ENCODE data around the gene POLR3B. TPM values are rescaled to one million over a fixed set of nuclear protein-coding genes. Genes with fewer than 3 reads are reported as not detected.

POLR3B gene
- total RNA-seq, 1 experiment from 2014 or later = 10.7 TPM

DNA sequence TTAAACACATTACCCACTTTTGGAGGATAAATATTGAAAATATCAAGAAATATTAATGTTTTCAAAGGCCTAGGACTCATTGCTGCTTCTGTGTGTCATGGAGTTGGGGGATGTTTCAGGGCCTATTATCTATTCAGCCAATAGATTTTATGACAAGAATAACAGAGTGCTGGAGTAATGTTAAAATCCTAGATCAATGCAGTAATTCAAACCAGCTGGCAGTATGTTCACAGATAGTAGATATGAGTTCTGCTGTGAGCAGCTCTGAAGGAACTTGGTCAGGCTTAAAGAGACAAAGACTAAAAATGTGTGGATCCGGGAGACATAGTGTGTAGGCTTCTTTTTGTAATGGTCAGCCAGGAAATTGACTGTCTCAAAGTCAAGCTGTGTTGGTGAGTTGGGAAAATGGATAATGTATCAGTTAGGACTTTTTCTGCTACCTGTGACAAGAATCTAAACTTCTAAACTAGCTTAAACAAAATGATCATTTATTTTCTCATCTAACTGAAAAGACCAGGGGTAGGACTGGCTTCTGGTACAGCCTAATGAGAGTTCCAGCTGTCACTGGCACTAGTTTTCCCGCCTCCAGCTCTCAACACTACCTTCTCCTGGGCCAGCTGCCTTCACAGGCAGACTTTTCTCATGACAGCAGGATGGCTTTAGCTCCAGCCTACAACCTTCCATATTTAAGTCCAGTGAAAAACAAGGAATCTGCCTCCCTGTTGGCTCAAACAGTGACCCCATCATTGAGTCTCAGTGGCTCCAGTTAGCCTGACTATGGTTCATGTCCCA lies 16.3 kb upstream of the POLR3B start:
- no peak for TF ChIP-seq TCF7L2 (IDR thresholded peaks at IDR 0.05; ENCODE audit: borderline replicate concordance, extremely low read depth, insufficient read depth, insufficient read length)
- TF ChIP-seq, protein P1, sequence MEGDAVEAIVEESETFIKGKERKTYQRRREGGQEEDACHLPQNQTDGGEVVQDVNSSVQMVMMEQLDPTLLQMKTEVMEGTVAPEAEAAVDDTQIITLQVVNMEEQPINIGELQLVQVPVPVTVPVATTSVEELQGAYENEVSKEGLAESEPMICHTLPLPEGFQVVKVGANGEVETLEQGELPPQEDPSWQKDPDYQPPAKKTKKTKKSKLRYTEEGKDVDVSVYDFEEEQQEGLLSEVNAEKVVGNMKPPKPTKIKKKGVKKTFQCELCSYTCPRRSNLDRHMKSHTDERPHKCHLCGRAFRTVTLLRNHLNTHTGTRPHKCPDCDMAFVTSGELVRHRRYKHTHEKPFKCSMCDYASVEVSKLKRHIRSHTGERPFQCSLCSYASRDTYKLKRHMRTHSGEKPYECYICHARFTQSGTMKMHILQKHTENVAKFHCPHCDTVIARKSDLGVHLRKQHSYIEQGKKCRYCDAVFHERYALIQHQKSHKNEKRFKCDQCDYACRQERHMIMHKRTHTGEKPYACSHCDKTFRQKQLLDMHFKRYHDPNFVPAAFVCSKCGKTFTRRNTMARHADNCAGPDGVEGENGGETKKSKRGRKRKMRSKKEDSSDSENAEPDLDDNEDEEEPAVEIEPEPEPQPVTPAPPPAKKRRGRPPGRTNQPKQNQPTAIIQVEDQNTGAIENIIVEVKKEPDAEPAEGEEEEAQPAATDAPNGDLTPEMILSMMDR (IDR thresholded peaks at IDR 0.05 in 2 of 3, conservative IDR thresholded peaks at IDR 0.05 in 1 of 3; ENCODE audit: borderline replicate concordance in 1 of 3, insufficient read depth in 1 of 3, low read depth in 2 of 3, low read length in 2 of 3) = no peak
- TF ChIP-seq CEBPB (IDR thresholded peaks at IDR 0.05; ENCODE audit: low read depth) = no peak
- no peak for TF ChIP-seq FOSL1 (IDR thresholded peaks at IDR 0.05; ENCODE audit: low read depth)
- TF ChIP-seq JUND (IDR thresholded peaks at IDR 0.05) = no peak
- TF ChIP-seq SRF (IDR thresholded peaks at IDR 0.05; ENCODE audit: low read depth) = no peak
- no peak for TF ChIP-seq SP1 (IDR thresholded peaks at IDR 0.05; ENCODE audit: low read depth)
- no peak for TF ChIP-seq EZH2 (IDR thresholded peaks at IDR 0.05)
- TF ChIP-seq ELF1 (IDR thresholded peaks at IDR 0.05; ENCODE audit: borderline replicate concordance, low read depth) = no peak
- no peak for TF ChIP-seq POLR2A (IDR thresholded peaks at IDR 0.05; ENCODE audit: borderline replicate concordance, extremely low read depth, insufficient read depth, insufficient read length)
- TF ChIP-seq SIN3A (IDR thresholded peaks at IDR 0.05; ENCODE audit: low read depth) = no peak
- no peak for TF ChIP-seq RAD21 (IDR thresholded peaks at IDR 0.05; ENCODE audit: low read depth)
- no peak for TF ChIP-seq CBX3 (IDR thresholded peaks at IDR 0.05; ENCODE audit: low read depth)
- no peak for TF ChIP-seq YY1 (IDR thresholded peaks at IDR 0.05; ENCODE audit: extremely low read depth, insufficient replicate concordance, low read depth, low read length)
- no peak for TF ChIP-seq ZNF274 (IDR thresholded peaks at IDR 0.05; ENCODE audit: low read depth, low read length)
- TF ChIP-seq EZH2phosphoT487 (IDR thresholded peaks at IDR 0.05; ENCODE audit: borderline replicate concordance) = no peak
- no peak for TF ChIP-seq POLR2AphosphoS5 (IDR thresholded peaks at IDR 0.05; ENCODE audit: low read depth, low read length)
- no peak for TF ChIP-seq EGR1 (IDR thresholded peaks at IDR 0.05; ENCODE audit: low read depth)
- TF ChIP-seq, protein P2, sequence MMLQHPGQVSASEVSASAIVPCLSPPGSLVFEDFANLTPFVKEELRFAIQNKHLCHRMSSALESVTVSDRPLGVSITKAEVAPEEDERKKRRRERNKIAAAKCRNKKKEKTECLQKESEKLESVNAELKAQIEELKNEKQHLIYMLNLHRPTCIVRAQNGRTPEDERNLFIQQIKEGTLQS (IDR thresholded peaks at IDR 0.05) = no peak
- Histone ChIP-seq H3K9me2 (ENCODE audit: insufficient read depth) (no peaks in the 10 kb centered on the region), H3K4me2 (ENCODE audit: low read length) (no peak overlapping the region), H3K27ac (ENCODE audit: low read depth, low read length) (no peak overlapping the region), H3K4me3 (replicated peaks in 1 of 2; ENCODE audit: low read depth in 1 of 2, low read length in 2 of 2) (no peak overlapping the region), H3K79me2 (ENCODE audit: insufficient read depth, low read length) (no peaks in the 10 kb centered on the region), H3K4me1 (ENCODE audit: control insufficient read depth in 1 of 2, insufficient read depth in 2 of 2, low read length in 2 of 2) (peaks cover 10 to 14% of the 10 kb centered on the region in 2 experiments), H4K20me1 (ENCODE audit: insufficient read depth) (no peaks in the 10 kb centered on the region), H3K27me3 (ENCODE audit: insufficient read depth, low read length) (no peaks in the 10 kb centered on the region), H3K9ac (ENCODE audit: low read length) (no peak overlapping the region), H3K36me3 (ENCODE audit: control insufficient read depth in 1 of 2, insufficient read depth in 2 of 2, low read length in 2 of 2) (no peaks in the 10 kb centered on the region), H2AFZ (ENCODE audit: low read depth, low read length, poor library complexity, severe bottlenecking) (no peak overlapping the region), H3K9me3 (ENCODE audit: control insufficient read depth in 1 of 2, insufficient read depth in 1 of 2, low read depth in 1 of 2, low read length in 2 of 2) (no peaks in the 10 kb centered on the region)
- ChIA-PET POLR2A (no interaction called here), RAD21 (ENCODE audit: low non-redundant PET in 1 of 2, low total read pairs in 2 of 2, uncharacterized antibody in 2 of 2, unreplicated experiment in 2 of 2) (no interaction called here), CTCF (no interaction called here)
- ATAC-seq = no peak
- no TSS peak for BruUV-seq (replicated peaks)
- no peak for DNase-seq (ENCODE audit: low read depth, low spot score)
- intact Hi-C loops (cut with micrococcal nuclease) = no loop called here

Measured in HCT116 (cell line).